HCT116 (cell line): ENCODE results near the gene OR8G5.
"Not testable (repeated sequence)": the region's sequence is repeated elsewhere in the genome, so short reads cannot be mapped to it uniquely, and the experiment has no call there.

Source experiments
- CTCF ChIP-seq, 3 experiments: fragments of 200-600 bp in 1 of 3; sonication (generic) in 1 of 3; IDR thresholded peaks in 2 of 3; conservative IDR thresholded peaks in 1 of 3; 2 replicates each; pipeline ENCODE4 v1.5.1; 2012 to 2017; ENCODE audit warnings: low read depth in 2 of 3, low read length in 2 of 3, antibody characterized with exemption in 1 of 3, borderline replicate concordance in 1 of 3, control low read depth in 1 of 3, mild to moderate bottlenecking in 1 of 3, mixed read lengths in 1 of 3, mixed run types in 1 of 3, moderate library complexity in 1 of 3; ENCODE audit not compliant: insufficient read depth in 1 of 3
- ELF1 ChIP-seq: IDR thresholded peaks from 2 replicates; pipeline ENCODE4 v1.6.1; 2012; ENCODE audit warnings: low read depth, borderline replicate concordance
- MAX ChIP-seq: IDR thresholded peaks from 2 replicates; pipeline ENCODE4 v1.6.1; 2012
- POLR2AphosphoS5 ChIP-seq: IDR thresholded peaks from 2 replicates; pipeline ENCODE4 v1.6.1; 2011; ENCODE audit warnings: mild to moderate bottlenecking, low read depth, low read length, moderate library complexity
- RAD21 ChIP-seq: IDR thresholded peaks from 2 replicates; pipeline ENCODE4 v1.6.1; 2012; ENCODE audit warnings: low read depth, mild to moderate bottlenecking
- SIN3A ChIP-seq: IDR thresholded peaks from 2 replicates; pipeline ENCODE4 v1.6.1; 2012; ENCODE audit warnings: low read depth

GRCh38 chr11:124224618-124225423 is 31.4 kb upstream of the OR8G5 start:
- TF ChIP-seq POLR2AphosphoS5; CTCF (IDR thresholded peaks at IDR 0.05 in 2 of 3, conservative IDR thresholded peaks at IDR 0.05 in 1 of 3; ENCODE audit: borderline replicate concordance in 1 of 3, insufficient read depth in 1 of 3, low read depth in 2 of 3, low read length in 2 of 3); MAX; SIN3A; RAD21; ELF1: not testable (repeated sequence)
